ENCODE results near the gene TMEM43.
A peak's percentile ranks its signal among the peaks of the same experiment; 100 is the strongest.

The TMEM43 gene

DNA sequence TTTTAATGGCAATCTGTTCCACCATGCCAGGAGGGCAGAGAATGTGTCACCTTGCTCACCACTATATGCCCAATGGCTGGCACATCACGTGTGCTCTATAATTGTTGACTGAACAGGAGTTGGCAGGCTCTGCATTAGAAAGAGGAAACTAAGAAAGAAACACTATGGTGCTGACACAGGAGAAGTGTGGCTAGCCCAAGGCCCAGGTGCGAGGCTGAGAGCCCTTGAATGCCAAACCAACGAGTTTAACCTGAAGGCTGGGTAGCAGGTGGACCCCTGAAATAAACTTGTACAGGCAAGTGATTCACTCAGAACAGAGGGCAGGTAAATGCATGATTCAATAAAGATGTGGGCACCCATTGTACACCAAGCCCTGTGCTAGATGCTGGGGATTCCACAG lies 2.6 kb upstream of the TMEM43 start:
- DNase-seq: no peak

DNA sequence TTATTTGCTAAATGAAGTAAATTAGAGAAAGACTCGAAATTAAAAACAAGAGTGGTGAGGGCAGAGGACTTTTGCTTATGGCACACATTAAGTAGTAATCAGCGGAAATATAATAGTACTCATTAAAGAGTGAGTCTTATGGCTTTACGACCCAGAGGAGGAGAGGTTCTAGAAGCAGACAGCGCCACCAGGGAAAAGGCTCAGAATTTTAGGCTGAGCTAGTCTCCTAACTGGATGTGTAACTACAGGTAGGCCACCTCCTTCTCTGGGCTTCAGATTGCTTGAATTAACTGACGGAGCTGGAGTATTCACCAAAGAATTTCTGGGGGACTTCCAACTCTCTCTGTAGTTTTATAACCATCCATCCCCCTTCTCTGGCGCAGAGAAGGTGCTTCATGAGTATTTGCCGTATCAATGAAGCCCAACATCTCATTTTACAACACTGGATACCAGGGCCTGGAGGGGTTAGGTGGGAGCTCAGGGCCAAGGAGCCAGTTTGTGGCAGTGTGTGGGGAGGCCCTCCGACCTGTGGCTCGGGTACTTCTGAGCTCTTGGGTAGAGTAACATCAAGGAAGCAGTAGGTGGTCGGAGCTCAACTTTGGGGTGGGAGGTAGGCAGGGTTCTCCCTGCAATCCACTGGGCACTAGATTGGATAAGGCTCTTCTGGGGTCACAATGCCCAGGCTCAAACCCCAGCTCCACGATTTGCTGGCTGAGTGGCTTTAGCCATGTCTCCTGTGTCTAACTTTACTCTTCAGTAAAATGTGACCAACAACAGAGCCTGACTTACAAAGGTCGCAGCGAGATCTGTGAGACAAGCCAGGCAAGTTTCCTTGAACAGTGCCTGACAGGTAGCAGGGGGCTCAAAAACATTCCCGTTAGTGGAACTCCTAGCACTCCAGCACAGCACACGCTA lies 1.3 kb upstream of the TMEM43 start:
- DNase-seq: no peak

GRCh38 chr3:14124223-14124614 lies 633 bp upstream of the TMEM43 start:
- peak; percentile 66 for DNase-seq

GRCh38 chr3:14125193-14126016 lies 553 bp downstream of the TMEM43 start:
- peak; percentile 61 for DNase-seq

DNA sequence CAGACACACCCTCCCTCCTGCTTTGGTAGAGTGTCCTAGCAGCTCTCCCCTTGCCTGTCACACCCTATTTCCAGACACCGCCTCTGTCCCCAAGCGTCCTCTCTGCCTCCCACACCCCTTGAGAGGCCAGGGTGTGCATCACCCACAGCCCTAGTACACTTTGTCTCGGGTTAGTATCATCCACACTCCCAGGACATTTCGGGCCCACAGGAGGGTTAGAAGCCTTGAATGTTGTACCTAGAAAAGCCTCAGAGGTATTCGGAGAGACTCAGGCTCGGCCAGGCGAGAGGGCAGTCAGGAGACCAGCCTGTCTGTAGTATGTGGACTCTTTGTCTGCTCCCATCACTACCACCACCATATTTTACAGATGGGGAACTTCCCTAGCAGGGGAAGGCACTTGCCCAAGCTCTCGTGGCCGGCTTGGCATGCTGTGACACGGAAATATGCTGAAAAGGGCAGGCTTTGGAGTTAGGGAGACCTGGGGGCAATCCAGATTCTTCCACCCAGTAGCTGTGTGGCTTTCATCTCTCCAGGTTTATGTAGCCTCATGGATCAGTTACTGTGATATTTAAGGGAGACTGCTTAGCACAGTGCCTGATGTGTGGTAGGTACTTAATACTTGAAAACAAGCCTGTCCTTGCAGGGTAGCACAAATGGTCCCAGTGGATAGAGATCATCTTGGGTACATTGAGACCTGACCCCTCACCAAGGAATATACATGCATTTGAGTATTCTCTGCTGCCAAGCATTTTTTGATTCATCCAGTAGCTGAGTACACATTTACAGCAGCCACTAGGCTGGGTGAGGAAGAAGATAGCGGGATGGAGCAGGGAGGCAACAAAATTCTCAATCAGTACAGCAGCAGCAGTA lies 1.4 kb downstream of the TMEM43 start:
- no peak for DNase-seq

DNA sequence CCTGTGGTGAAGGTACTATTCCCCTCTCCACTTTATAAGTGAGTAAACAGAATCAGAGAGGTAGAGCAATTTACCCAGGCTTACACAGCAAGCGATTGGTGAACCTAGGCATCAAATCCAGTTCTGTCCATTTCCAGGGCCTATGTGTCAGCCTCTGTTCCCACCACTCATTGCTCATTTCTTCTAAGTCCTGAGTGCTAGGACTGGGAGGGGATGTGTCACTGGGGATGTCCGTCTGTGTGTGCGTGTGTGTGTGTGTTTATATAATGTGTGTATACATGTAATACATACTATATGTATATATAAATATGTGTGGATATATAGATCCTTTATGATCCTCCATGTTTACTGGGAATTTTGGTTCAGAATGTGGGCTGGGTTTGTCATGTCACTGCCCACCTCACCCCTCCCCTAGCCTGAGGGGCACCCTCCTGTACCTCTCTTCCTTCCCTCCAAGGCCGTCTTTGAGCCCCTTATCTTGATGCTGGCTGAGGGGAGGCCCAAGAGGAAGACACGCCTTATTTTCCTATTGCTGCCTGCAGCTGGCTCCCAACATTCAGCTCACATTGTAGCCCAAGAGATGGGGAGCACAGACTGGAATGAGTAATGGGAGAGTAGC lies 2.1 kb downstream of the TMEM43 start:
- no peak for DNase-seq

- DNase-seq: no peak
Measured at GRCh38 chr3:14127516-14128161, 2.8 kb downstream of the TMEM43 start.

DNA sequence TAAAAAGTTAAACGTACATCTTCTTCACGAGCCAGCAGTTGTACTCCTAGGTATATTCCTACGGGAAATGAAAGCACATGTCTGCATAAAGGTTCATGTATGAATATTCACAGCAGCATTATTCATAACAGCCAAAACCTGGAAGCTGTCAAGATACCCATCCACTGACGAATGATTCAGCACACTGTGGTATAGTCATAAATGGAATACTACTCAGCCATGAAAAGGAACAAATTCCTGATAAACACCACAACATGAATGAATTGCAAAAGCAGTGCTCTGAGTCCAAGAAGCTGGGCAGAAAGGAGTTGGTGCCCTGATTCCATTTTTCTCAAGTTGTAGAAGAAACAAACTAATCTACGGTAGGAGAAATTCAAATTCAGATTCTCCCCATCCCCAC lies 3.9 kb downstream of the TMEM43 start:
- DNase-seq: no peak

DNA sequence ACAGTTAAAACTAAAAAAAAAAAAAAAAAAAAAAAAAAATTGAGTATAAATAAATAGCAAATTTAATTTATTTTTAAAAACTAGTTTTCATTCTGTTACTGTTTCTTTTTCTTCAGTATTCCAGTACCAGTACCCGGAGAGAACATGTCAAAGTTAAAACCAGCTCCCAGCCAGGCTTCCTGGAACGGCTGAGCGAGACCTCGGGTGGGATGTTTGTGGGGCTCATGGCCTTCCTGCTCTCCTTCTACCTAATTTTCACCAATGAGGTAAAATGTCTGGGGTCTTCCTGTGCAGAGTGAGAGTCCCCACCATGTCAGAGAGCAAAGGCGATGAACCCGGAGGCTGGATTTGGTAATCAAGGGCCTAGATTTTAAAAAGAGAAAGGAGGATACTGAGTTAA lies 4.4 kb downstream of the TMEM43 start:
- no peak for DNase-seq

DNA sequence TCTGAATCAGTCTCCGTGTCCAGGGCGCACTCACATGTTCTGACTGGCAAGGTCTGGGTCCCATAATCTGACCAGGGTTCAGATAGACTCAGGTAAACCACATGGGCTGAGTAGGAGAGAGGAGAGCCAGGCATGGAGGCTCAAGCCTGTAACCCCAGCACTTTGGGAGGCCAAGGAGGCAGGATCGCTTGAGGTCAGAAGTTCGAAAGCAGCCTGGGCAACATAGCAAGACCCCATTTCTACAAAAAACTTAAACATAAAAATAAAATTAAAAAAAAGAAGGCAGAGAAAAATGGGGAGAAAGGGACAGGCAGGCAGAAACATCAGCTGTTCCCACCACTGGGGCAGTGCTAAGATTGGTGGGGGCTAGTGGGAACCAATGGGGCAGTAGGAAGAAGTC lies 5.4 kb downstream of the TMEM43 start:
- no peak for DNase-seq

GRCh38 chr3:14130707-14131106 lies 5.9 kb downstream of the TMEM43 start:
- DNase-seq: no peak

- no peak for DNase-seq
Measured at GRCh38 chr3:14131134-14131533, 6.3 kb downstream of the TMEM43 start.

GRCh38 chr3:14132120-14132519 lies 7.3 kb downstream of the TMEM43 start:
- DNase-seq: no peak

- DNase-seq: no peak
Measured at GRCh38 chr3:14132689-14133088, 7.8 kb downstream of the TMEM43 start.

DNA sequence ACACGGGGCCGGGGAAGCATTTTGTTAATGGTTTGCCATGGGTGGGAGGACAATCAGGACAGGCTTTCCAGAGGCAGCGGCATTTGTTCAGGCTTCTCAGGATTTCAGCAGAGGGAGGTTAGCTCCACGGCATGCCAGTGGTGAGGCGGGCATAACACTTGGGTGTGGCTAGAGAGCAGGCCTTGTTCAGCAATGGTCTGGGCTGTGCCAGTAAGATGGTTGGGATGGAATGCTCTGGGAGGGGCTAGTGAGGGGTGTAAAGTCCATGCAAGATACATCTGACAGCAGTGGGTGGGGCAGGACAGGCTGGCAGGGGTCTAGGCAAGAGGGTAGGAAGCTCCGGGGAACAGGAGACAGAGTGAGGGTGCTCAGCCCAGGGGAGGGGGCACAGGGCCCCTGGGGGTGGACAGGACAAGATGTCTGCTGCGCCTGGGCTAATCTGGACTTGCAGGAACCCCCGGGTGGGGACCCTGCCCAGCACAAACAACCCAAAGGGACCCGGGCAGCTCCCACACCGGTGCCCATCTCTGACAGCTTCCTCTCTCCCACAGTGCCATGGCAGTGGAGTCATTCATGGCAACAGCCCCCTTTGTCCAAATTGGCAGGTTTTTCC lies 8.4 kb downstream of the TMEM43 start:
- no peak for DNase-seq

DNA sequence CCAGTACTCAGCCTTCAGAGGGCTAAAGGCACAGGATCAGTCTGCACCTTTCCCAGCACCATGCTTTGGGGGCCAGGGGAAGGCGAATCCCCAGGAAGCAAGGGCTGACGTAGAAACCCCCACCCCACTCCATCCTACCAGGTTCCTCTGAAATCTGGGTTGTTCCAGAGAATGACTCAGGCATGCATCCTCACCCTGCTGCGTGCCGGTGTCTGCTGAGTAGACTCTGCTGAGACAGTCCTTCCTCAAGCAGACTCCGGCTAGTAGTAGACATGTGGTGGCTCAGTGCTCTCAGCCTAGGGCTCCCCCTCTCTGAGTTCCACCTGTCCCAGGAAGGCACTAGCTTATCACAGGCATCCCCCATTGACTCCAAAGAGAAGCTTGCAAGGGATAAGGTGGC lies 9.0 kb downstream of the TMEM43 start:
- DNase-seq: no peak

- DNase-seq: no peak
Measured at GRCh38 chr3:14134291-14134690, 9.4 kb downstream of the TMEM43 start.

- no peak for DNase-seq
Measured at GRCh38 chr3:14135581-14135980, 10.7 kb downstream of the TMEM43 start.

GRCh38 chr3:14137004-14137403 lies 12.2 kb downstream of the TMEM43 start:
- DNase-seq: no peak

DNA sequence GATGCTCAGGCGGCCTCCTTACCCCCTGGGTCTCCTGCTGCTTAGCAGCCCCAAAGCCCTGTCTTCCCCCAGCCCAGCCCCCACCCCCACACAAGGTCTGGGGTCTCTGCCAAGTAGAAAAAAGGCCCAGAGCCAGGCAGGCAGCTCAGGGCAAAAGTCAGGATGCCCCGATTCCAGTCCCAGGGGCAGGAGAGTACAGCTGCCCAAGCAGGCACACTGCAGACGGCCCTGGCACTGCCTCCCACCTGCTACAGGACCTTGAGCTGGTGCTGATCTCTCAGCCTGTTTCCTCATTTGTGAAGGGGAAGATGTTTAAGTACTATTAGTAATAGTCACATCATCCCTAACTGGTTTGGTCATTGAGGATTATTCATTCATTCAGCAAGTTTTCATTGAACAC lies 12.6 kb downstream of the TMEM43 start:
- DNase-seq: no peak

- no peak for DNase-seq
Measured at GRCh38 chr3:14138109-14138877, 13.4 kb downstream of the TMEM43 start.

Measured in CD4-positive, alpha-beta T cell treated with Interleukin-21 for 1 hour (primary cell).